Activated naive CD8-positive, alpha-beta T cell (primary cell): Measurements from ENCODE around the gene ATG7.

Source experiments
- H3K27ac Mint-ChIP-seq: one replicate; pipeline ENCODE4 v1.8.0; 2021; ENCODE audit warnings: mixed read lengths
- H3K27me3 Mint-ChIP-seq: one replicate; pipeline ENCODE4 v1.8.0; 2021; ENCODE audit warnings: mixed read lengths
- H3K36me3 Mint-ChIP-seq: one replicate; pipeline ENCODE4 v1.8.0; 2021; ENCODE audit warnings: mixed read lengths
- H3K4me1 Mint-ChIP-seq: one replicate; pipeline ENCODE4 v1.8.0; 2021; ENCODE audit warnings: low read depth, mixed read lengths
- H3K4me3 Mint-ChIP-seq: one replicate; pipeline ENCODE4 v1.8.0; 2021; ENCODE audit warnings: mild to moderate bottlenecking, mixed read lengths
- H3K9me3 Mint-ChIP-seq: one replicate; pipeline ENCODE4 v1.8.0; 2021; ENCODE audit warnings: low read depth, mixed read lengths

Gene ATG7, protein sequence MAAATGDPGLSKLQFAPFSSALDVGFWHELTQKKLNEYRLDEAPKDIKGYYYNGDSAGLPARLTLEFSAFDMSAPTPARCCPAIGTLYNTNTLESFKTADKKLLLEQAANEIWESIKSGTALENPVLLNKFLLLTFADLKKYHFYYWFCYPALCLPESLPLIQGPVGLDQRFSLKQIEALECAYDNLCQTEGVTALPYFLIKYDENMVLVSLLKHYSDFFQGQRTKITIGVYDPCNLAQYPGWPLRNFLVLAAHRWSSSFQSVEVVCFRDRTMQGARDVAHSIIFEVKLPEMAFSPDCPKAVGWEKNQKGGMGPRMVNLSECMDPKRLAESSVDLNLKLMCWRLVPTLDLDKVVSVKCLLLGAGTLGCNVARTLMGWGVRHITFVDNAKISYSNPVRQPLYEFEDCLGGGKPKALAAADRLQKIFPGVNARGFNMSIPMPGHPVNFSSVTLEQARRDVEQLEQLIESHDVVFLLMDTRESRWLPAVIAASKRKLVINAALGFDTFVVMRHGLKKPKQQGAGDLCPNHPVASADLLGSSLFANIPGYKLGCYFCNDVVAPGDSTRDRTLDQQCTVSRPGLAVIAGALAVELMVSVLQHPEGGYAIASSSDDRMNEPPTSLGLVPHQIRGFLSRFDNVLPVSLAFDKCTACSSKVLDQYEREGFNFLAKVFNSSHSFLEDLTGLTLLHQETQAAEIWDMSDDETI

DNA sequence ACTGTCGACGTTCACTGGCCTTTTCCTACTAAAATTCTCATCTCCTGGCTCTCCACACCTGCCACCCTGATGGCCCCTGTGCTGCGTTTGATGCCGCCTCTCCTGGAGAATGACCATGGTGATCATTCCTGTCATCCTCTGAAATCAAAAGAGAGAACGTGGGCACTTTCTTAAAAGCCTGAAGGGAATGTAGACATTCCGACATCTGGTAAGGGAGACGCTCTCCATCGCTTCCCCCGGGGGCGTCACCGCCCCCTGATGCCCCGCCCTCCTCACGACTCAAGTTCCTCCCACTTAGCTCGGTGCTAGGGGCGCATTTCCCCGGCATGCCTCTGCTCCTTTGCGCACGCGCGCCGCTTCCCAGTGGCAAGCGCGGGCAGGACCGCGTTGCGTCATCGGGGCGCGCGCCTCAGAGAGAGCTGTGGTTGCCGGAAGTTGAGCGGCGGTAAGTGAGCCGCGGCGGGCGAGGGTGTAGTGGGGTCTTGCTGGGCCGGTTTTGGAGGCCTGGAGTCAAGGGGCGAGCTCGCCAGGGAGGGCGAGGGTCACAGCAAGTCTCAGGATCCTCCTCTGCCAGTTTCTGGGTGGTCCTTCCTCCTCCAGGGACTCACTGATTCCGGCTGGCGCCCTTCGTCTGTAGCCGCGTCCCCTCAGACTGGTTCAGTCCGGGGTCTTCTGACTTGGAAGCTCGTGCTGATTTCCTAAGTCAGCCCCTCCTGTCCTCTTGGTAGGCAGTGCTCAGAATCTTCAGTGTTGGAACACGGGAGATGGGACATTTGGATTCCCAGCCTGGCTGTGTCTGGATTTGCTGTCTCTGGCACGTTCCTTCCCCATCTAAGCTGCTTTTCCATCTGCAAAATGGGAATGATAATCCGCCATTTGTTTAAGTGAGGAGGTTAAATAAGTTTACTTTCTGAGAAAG lies at the start of gene ATG7:
Gene ATG7, plus strand, starts transcription at position 412 of the 919 bp plus-strand sequence. CDS start 26,299 bp downstream, outside the sequence.
- Mint-ChIP-seq H3K36me3 (peaks cover 18% of the 10 kb centered on the region), H3K27me3 (no peaks in the 10 kb centered on the region), H3K4me1 (peaks cover 46% of the 10 kb centered on the region), H3K4me3 (peak within 1 kb of the TSS; percentile 97), H3K27ac (peak within 1 kb of the TSS; percentile 94), H3K9me3 (no peaks in the 10 kb centered on the region)

DNA sequence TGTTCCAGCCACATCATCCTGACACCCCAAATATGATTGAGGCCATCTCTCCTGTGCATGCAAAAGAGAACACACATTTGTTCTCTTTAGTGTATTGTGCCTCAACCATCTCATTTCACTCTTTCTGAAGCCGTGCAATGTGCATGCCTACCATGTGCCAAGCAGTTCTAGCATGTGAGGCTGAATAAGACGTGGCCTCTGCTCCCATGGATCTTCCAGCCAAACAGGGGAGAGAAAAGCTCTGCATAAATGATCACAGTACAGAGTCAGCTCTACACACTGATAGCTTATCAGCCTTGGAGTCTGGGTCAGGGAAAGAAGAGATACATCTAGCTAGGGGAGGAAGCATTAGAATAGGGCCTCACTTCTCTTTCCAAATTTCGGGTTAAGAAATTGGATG lies 48.2 kb upstream of the ATG7 start:
- no peaks in the 10 kb centered on the region for H3K9me3 Mint-ChIP-seq
- H3K27ac Mint-ChIP-seq = no peak overlapping the region
- no peaks in the 10 kb centered on the region for H3K36me3 Mint-ChIP-seq
- no peak overlapping the region for H3K4me3 Mint-ChIP-seq
- H3K4me1 Mint-ChIP-seq = peaks cover 21% of the 10 kb centered on the region
- no peaks in the 10 kb centered on the region for H3K27me3 Mint-ChIP-seq

DNA sequence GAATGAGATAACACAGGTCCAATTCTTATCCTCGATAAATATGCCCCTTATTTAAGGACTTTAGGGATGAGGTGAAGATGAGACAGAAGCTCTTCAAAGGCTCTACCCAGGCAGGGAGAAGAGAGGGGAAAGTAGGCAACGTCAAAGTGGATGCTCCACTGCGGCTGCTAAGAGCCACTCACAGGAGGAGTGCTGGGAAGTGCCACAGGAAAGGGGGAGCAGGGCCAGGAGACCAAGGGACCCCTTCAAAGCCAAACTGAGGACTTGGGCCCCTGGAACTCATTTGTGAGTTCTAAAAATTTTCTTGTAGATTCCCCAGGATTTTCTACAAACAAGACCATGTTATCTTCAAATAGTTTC lies 47.3 kb upstream of the ATG7 start:
- H3K4me3 Mint-ChIP-seq = no peak overlapping the region
- H3K27me3 Mint-ChIP-seq = no peaks in the 10 kb centered on the region
- no peaks in the 10 kb centered on the region for H3K9me3 Mint-ChIP-seq
- H3K4me1 Mint-ChIP-seq = peaks cover 21% of the 10 kb centered on the region
- peak overlapping the region; percentile 34 for H3K27ac Mint-ChIP-seq
- H3K36me3 Mint-ChIP-seq = no peaks in the 10 kb centered on the region

DNA sequence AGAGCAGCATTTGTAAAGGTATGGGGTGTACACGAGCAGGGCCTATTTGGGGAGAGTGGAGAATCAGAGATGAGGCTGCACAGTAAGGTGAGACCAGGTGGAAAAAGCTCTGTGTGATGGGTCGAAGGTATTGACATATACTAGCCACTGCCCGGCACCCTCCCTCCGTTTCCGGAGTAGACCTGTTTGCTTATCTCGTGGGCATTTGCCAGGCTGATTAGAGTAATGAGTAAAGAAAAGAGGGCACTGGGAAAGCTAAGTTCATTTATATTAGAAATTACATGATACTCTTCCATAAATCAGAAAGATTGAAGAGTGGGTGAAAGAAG lies 46.2 kb upstream of the ATG7 start:
- no peak overlapping the region for H3K4me3 Mint-ChIP-seq
- H3K27ac Mint-ChIP-seq = no peak overlapping the region
- peaks cover 21% of the 10 kb centered on the region for H3K4me1 Mint-ChIP-seq

DNA sequence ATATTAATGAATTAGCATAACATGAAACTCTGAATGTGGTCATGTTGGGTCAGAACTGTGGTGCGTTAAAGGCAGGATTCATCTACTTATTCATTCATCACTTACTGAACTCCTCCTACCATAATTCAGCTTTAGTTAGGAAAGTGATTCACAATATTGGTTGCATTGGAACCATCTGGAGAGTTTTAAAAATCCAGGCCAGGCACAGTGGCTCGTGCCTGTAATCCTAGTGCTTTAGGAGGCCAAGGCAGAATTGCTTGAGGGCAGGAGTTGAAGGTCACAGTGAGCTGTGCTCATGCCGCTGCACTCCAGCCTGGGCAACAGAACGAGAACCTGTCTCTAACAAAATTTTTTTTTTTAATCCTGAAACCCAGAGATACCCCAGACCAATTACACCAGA lies 44.2 kb upstream of the ATG7 start:
- no peaks in the 10 kb centered on the region for H3K36me3 Mint-ChIP-seq
- H3K9me3 Mint-ChIP-seq = no peaks in the 10 kb centered on the region
- no peak overlapping the region for H3K4me3 Mint-ChIP-seq
- no peaks in the 10 kb centered on the region for H3K27me3 Mint-ChIP-seq
- peaks cover 21% of the 10 kb centered on the region for H3K4me1 Mint-ChIP-seq
- H3K27ac Mint-ChIP-seq = no peak overlapping the region

More for the DNA sequence above, 46.2 kb upstream of the ATG7 start:
- Mint-ChIP-seq H3K27me3 (no peaks in the 10 kb centered on the region), H3K9me3 (no peaks in the 10 kb centered on the region), H3K36me3 (no peaks in the 10 kb centered on the region)

DNA sequence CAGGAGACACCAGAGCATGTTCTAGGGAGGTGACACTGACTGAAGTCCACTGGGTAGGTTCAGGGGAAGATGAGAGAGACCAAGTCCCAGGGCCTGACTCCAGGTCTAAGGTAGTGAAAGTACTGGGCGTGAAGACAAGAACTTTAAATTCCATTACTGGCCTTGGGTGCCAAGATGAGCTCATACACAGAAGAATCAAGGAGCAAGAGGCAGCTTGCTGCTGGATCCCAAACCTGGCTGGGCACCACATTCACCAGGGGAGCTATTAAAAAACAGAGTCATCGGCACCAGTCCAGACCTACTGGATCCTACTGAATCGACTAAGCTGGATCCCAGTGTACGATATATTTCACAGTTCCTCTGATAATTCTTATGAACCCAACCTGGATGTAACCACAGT lies 42.1 kb upstream of the ATG7 start:
- no peaks in the 10 kb centered on the region for H3K36me3 Mint-ChIP-seq
- H3K9me3 Mint-ChIP-seq = no peaks in the 10 kb centered on the region
- H3K27ac Mint-ChIP-seq = no peak overlapping the region
- H3K27me3 Mint-ChIP-seq = peaks cover 5% of the 10 kb centered on the region
- peaks cover 20% of the 10 kb centered on the region for H3K4me1 Mint-ChIP-seq
- H3K4me3 Mint-ChIP-seq = no peak overlapping the region

DNA sequence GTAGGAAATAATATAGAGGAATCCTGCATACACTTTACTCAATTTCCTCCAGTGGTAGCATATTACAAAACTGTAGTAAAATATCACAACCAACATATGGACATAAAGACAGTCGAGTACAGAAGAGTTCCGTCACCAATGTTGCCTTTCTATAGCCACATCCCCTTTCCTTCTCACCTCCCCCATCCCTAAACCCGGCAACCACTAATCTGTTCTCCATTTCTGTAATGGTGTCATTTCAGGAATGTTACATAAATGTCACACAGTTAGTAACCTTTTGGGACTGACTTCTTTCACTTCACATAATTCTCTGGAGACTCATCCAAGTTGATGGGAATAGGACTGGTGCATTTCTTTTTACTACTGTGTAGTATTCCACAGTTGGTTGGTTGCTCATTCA lies 41.4 kb upstream of the ATG7 start:
- no peak overlapping the region for H3K27ac Mint-ChIP-seq
- no peaks in the 10 kb centered on the region for H3K36me3 Mint-ChIP-seq
- no peaks in the 10 kb centered on the region for H3K9me3 Mint-ChIP-seq
- H3K27me3 Mint-ChIP-seq = peaks cover 5% of the 10 kb centered on the region
- peaks cover 16% of the 10 kb centered on the region for H3K4me1 Mint-ChIP-seq
- no peak overlapping the region for H3K4me3 Mint-ChIP-seq

DNA sequence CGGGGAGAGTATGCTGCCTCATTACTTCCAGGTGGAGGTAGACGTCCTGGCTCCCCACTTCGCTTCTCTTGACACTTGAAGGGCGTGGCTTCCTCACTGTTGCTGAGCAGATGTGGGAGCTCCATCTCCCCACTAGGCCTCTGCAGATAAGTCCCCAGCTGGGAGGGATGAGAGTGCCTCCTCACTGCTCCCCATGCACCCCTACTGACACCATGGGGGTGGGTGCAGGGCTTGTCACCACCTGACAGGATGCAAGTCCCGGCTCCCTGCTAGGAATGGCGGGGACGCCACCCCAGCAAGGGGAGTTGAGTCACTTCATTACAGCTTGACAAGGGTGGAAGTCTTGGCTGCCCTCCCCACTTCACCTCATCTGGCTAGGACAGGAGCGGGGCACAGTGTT lies 36.8 kb upstream of the ATG7 start:
- H3K4me1 Mint-ChIP-seq = peaks cover 26% of the 10 kb centered on the region
- H3K36me3 Mint-ChIP-seq = peaks cover under 1% of the 10 kb centered on the region
- H3K9me3 Mint-ChIP-seq = peaks cover 3% of the 10 kb centered on the region
- peaks cover 5% of the 10 kb centered on the region for H3K27me3 Mint-ChIP-seq
- no peak overlapping the region for H3K4me3 Mint-ChIP-seq
- H3K27ac Mint-ChIP-seq = no peak overlapping the region

DNA sequence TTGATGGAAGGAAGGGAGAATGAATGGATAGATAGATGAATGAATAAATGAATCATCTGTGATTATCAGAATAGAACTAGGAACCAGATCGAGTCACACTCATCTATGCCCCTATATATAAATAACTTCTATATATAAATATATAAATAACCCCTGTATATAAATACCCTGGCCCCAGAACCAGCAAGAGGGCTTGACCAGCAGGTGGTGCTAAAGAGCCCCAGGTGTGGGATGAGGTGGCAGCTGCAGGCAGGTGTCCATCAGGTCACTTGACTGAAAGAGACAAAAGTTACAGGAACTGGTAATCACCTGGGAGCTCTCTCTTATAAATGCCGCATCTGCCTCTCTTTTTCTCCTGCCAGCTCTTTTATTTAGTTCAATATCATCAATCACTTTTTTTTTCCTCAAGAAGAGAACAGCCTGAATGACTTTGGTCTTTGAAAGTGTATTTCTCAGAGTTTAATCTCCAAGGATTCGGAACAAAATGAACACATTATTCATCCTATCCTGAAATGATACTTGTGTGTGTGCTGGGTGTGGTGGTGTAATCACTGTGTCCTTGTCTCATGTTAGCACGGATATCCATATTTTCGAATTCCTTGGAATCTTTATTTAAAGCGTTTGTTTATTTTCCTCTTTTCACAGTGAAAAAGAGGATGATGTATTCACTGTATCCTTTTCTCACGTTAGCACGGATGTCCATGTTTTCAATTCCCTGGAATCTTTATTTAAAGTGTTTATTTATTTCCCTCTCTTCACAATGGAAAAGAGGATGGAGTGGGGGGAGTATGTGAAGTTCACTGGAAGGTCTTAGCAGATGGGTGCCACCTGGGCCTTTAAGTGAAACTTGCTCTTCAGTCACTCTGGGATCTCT lies 35.4 kb upstream of the ATG7 start:
- no peak overlapping the region for H3K4me3 Mint-ChIP-seq
- H3K27me3 Mint-ChIP-seq = peaks cover 5% of the 10 kb centered on the region
- H3K9me3 Mint-ChIP-seq = peaks cover 3% of the 10 kb centered on the region
- peaks cover 2% of the 10 kb centered on the region for H3K36me3 Mint-ChIP-seq
- peaks cover 36% of the 10 kb centered on the region for H3K4me1 Mint-ChIP-seq
- peak overlapping the region; percentile 50 for H3K27ac Mint-ChIP-seq

DNA sequence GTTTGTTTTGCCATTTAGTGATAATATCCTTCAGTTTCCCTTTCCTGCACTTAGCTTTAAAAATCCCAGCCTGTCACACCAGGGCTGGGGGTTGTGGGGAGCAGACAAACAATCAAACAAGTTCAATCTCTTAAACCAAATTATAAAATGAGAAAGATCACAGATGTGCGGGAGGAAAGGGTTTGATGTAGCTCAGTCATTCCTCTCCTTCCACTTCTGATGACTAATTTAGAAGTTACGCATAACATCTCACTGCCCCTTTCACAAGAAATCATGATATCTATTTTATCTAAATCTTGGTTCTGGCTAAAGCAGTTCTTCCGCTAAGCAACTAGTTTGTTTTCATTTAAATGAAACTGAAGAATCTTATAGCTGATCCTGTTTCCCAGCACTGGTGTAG lies 34.1 kb upstream of the ATG7 start:
- Mint-ChIP-seq H3K27ac (peak overlapping the region; percentile 99), H3K4me1 (peaks cover 36% of the 10 kb centered on the region), H3K36me3 (peaks cover 2% of the 10 kb centered on the region), H3K27me3 (peaks cover 5% of the 10 kb centered on the region), H3K9me3 (peaks cover 3% of the 10 kb centered on the region), H3K4me3 (peak overlapping the region; percentile 73)

DNA sequence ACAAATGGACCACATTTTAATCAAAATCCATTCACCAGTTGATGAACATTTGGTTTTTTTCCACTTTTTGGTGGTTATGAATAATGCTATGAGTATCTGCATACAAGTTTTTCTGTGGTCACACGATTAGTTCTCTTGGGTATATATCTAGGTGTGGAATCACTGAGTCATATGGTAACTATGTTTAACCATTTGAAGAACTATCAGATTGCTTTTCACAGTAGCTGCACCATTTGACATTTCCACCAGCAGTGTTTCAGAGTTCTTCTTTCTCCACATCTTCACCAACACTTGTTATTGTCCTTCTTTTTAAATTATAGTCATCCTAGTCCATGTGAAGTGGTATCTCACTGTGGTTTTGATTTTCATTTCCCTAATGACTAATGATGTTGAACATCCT lies 33.3 kb upstream of the ATG7 start:
- Mint-ChIP-seq H3K9me3 (peaks cover 3% of the 10 kb centered on the region), H3K27ac (peak overlapping the region; percentile 99), H3K36me3 (peaks cover 2% of the 10 kb centered on the region), H3K4me3 (peak overlapping the region; percentile 73), H3K4me1 (peaks cover 36% of the 10 kb centered on the region), H3K27me3 (peaks cover 3% of the 10 kb centered on the region)

DNA sequence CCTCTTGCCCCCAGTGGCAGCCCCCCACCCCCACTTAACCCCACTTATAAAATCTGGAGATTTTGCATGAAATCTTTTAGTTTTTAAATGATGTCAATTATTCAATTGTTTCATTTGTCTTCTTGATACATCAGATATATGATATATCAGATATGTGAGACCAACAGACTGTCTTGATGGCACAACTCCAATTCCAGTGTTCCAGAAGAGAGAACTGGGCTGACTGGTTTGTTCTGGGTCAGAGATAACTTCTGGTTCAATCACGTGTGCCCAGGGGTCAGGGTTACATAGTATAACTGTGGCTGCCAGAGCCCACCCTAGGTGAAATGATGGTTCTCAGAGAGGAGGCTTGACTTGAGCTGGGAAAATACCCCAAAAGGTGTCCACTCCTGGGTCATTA lies 32.4 kb upstream of the ATG7 start:
- Mint-ChIP-seq H3K36me3 (peaks cover 2% of the 10 kb centered on the region), H3K27me3 (no peaks in the 10 kb centered on the region), H3K4me1 (peaks cover 36% of the 10 kb centered on the region), H3K9me3 (peaks cover 3% of the 10 kb centered on the region), H3K4me3 (peak overlapping the region; percentile 4), H3K27ac (peak overlapping the region; percentile 99)

DNA sequence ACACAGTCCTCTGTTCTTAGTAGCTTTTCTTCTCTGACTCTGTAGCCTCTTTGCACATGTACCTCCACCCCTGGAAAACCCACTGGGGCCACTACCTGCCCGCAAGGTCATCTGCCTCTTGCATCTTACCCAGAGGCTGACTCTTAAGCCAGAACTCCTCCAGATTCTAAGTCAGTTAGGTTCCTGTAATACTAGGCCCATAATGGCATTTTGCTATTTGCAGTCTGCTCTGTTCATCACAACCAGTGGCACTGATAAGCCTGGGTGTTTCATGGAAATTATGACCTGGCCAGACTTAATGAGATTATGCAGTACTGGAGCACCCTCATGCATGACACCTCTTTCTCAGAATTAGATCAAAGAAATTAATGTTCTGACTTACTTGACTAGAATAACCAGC lies 31.7 kb upstream of the ATG7 start:
- Mint-ChIP-seq H3K27me3 (no peaks in the 10 kb centered on the region), H3K4me3 (peak overlapping the region; percentile 75), H3K4me1 (peaks cover 36% of the 10 kb centered on the region), H3K36me3 (peaks cover 2% of the 10 kb centered on the region), H3K27ac (peak overlapping the region; percentile 99), H3K9me3 (peaks cover 3% of the 10 kb centered on the region)

DNA sequence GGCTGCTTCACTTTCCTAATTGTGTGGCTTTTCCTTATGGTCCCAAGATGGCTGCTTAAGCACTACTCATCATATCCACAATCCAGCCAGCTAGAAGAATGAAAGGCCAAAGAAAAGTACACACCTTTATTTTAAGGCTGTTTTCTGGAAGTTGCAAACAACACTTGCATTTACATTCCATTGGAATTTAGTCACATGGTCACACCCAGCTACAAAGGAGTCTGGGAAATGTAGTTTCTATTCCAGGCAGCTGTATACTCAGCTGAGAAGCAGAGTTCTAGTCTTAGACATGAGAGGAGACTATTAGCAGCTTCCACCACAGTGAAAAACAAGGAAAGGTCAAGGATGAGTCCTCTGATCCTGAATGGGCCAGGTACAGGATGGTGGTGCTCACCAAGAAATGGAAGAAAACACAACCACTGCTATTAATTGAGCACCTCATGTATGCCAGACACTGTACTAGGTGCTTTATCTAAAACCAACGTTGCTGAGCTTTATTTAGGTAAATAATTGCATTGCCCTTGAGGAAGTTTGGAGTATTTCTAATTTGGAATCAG lies 28.0 kb upstream of the ATG7 start:
- peaks cover 21% of the 10 kb centered on the region for H3K4me1 Mint-ChIP-seq
- H3K27me3 Mint-ChIP-seq = no peaks in the 10 kb centered on the region
- H3K9me3 Mint-ChIP-seq = no peaks in the 10 kb centered on the region
- H3K4me3 Mint-ChIP-seq = no peak overlapping the region
- peaks cover 2% of the 10 kb centered on the region for H3K36me3 Mint-ChIP-seq
- H3K27ac Mint-ChIP-seq = no peak overlapping the region
